ENCODE results near the gene ADORA1.

GRCh38 chr1:203167026-203167912 is 39.7 kb downstream of the ADORA1 start:
- TF ChIP-seq POLR2AphosphoS5 (IDR thresholded peaks at IDR 0.05; ENCODE audit: low read depth, low read length) (no peak), ATF3 (CRISPR knock-in tag; IDR thresholded peaks at IDR 0.05) (no peak), PRDM10 (CRISPR knock-in tag; IDR thresholded peaks at IDR 0.05; ENCODE audit: low read depth) (no peak), ZSCAN12 (CRISPR knock-in tag; IDR thresholded peaks at IDR 0.05) (no peak), ZSCAN30 (CRISPR knock-in tag; IDR thresholded peaks at IDR 0.05) (no peak), CTCF (CRISPR knock-in tag; IDR thresholded peaks at IDR 0.05) (no peak), ZNF232 (CRISPR knock-in tag; IDR thresholded peaks at IDR 0.05; ENCODE audit: borderline replicate concordance) (no peak), NFAT5 (CRISPR knock-in tag; IDR thresholded peaks at IDR 0.05) (no peak)

Measured in HepG2 (cell line).